ENCODE data around the gene RANBP9. TPM values are rescaled to one million over a fixed set of nuclear protein-coding genes. Genes with fewer than 3 reads are reported as not detected.

Gene RANBP9
- total and polyA plus RNA-seq, 2 donors (not counting 3 experiments of a cell fraction or from before 2014, with no cell fraction given), result 15.1 to 40.2 TPM

GRCh38 chr6:13600036-13600435 is 111.6 kb downstream of the RANBP9 start:
- Histone ChIP-seq H3K9ac (replicated peaks; ENCODE audit: extremely low read depth, insufficient read depth, low read length) (no peak overlapping the region), H2AFZ (ENCODE audit: low read depth, low read length) (no peak overlapping the region), H3K4me1 (ENCODE audit: control insufficient read depth, extremely low read depth, insufficient read depth, low read length) (no peaks in the 10 kb centered on the region), H3K4me3 (replicated peaks in 1 of 3; ENCODE audit: insufficient read depth in 1 of 3, low read depth in 1 of 3, low read length in 3 of 3) (no peak overlapping the region), H3K9me1 (replicated peaks; ENCODE audit: control insufficient read depth, extremely low read depth, insufficient read depth, low read length) (no peaks in the 10 kb centered on the region), H3K27me3 (ENCODE audit: control insufficient read depth in 2 of 2, insufficient read depth in 2 of 2, low read length in 2 of 2) (no peaks in the 10 kb centered on the region), H4K20me1 (replicated peaks; ENCODE audit: control insufficient read depth, extremely low read depth, insufficient read depth, low read length) (no peaks in the 10 kb centered on the region), H3K9me3 (replicated peaks; ENCODE audit: control insufficient read depth, insufficient read depth, low read length) (no peaks in the 10 kb centered on the region), H3K79me2 (ENCODE audit: control insufficient read depth, insufficient read depth, low read length) (no peaks in the 10 kb centered on the region), H3K36me3 (ENCODE audit: control insufficient read depth in 2 of 2, extremely low read depth in 1 of 2, insufficient read depth in 2 of 2, low read length in 2 of 2) (peaks cover 0 to 6% of the 10 kb centered on the region in 2 experiments), H3K27ac (ENCODE audit: insufficient read depth, low read depth, low read length) (no peak overlapping the region), H3K4me2 (ENCODE audit: insufficient read depth, low read length) (no peak overlapping the region)
- no peak for DNase-seq (ENCODE audit: low read depth, low spot score)
- no TSS peak for BruUV-seq (replicated peaks)
- POLR2A ChIA-PET, result no interaction called here
- dilution Hi-C loops (cut with MboI; ENCODE audit: extremely low pct_ligation_motif_present, low sequenced_read_pairs) (no loop called here), intact Hi-C loops (cut with micrococcal nuclease) (no loop called here)
- TF ChIP-seq MYC (IDR thresholded peaks at IDR 0.05; ENCODE audit: low read depth, low read length) (no peak), GATA2 (IDR thresholded peaks at IDR 0.05; ENCODE audit: insufficient read depth, insufficient read length, low read depth, low read length) (no peak), POLR2AphosphoS5 (IDR thresholded peaks at IDR 0.05; ENCODE audit: insufficient read depth, low read depth, low read length) (no peak), FOS (IDR thresholded peaks at IDR 0.05; ENCODE audit: borderline replicate concordance, insufficient read depth, low read length) (no peak), JUN (IDR thresholded peaks at IDR 0.05; ENCODE audit: borderline replicate concordance, insufficient read depth, insufficient read length, low read depth) (no peak), EZH2 (IDR thresholded peaks at IDR 0.05; ENCODE audit: borderline replicate concordance, low read depth, low read length, severe bottlenecking) (no peak), POLR2A (IDR thresholded peaks at IDR 0.05; ENCODE audit: low read depth, low read length) (no peak)
- TF ChIP-seq, protein P1, sequence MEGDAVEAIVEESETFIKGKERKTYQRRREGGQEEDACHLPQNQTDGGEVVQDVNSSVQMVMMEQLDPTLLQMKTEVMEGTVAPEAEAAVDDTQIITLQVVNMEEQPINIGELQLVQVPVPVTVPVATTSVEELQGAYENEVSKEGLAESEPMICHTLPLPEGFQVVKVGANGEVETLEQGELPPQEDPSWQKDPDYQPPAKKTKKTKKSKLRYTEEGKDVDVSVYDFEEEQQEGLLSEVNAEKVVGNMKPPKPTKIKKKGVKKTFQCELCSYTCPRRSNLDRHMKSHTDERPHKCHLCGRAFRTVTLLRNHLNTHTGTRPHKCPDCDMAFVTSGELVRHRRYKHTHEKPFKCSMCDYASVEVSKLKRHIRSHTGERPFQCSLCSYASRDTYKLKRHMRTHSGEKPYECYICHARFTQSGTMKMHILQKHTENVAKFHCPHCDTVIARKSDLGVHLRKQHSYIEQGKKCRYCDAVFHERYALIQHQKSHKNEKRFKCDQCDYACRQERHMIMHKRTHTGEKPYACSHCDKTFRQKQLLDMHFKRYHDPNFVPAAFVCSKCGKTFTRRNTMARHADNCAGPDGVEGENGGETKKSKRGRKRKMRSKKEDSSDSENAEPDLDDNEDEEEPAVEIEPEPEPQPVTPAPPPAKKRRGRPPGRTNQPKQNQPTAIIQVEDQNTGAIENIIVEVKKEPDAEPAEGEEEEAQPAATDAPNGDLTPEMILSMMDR (IDR thresholded peaks at IDR 0.05; ENCODE audit: extremely low read depth in 1 of 2, insufficient read depth in 1 of 2, low read depth in 1 of 2, low read length in 2 of 2), result no peak
- TF ChIP-seq, protein P2, sequence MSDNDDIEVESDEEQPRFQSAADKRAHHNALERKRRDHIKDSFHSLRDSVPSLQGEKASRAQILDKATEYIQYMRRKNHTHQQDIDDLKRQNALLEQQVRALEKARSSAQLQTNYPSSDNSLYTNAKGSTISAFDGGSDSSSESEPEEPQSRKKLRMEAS (IDR thresholded peaks at IDR 0.05; ENCODE audit: insufficient read depth, insufficient read length), result no peak
- CTCF ChIA-PET, result no interaction called here
- FAIRE-seq, result no peak

All from endothelial cell of umbilical vein (primary cell).